ENCODE results near the gene ERO1B.

GRCh38 chr1:236222632-236223031 is 59.1 kb downstream of the ERO1B start:
- no peak for TF ChIP-seq GATA2 (IDR thresholded peaks at IDR 0.05; ENCODE audit: low read depth, low read length)
- no peak for TF ChIP-seq GATA3 (IDR thresholded peaks at IDR 0.05; ENCODE audit: low read depth, low read length)
